Astrocyte of the cerebellum (primary cell): ENCODE results near the gene ZNF219.

Source experiments
- DNase-seq: peaks from one replicate; pipeline ENCODE4 v3.0.0-alpha.2; 2011; ENCODE audit warnings: low read depth
- H3K4me3 ChIP-seq: 2 replicates; pipeline ENCODE4 v1.5.1; 2011; ENCODE audit warnings: mild to moderate bottlenecking, low read depth, low read length, moderate library complexity
- CTCF ChIP-seq: IDR thresholded peaks from 2 replicates; pipeline ENCODE4 v1.5.1; 2012; ENCODE audit warnings: low read length, low read depth, moderate library complexity, mild to moderate bottlenecking; ENCODE audit errors: missing control alignments
- in situ Hi-C: cut with HindIII; loops from 2 replicates; pipeline ENCODE4 v1.10.0; 2017; ENCODE audit warnings: low sequenced_read_pairs

Gene ZNF219

GRCh38 chr14:21055432-21056117 is 42.9 kb downstream of the ZNF219 start:
- no peak overlapping the region for H3K4me3 ChIP-seq
- no peak for DNase-seq
- in situ Hi-C loops = no loop called here
- TF ChIP-seq CTCF = no peak

- no peak for TF ChIP-seq CTCF
- no peak overlapping the region for H3K4me3 ChIP-seq
- in situ Hi-C loops = no loop called here
- DNase-seq = no peak
Measured at GRCh38 chr14:21054768-21055145, 43.7 kb downstream of the ZNF219 start.

- in situ Hi-C loops = no loop called here
- TF ChIP-seq CTCF = no peak
- DNase-seq = no peak
- no peak overlapping the region for H3K4me3 ChIP-seq
Measured at GRCh38 chr14:21054123-21054767, 44.2 kb downstream of the ZNF219 start.

GRCh38 chr14:21053184-21054122 is 45.0 kb downstream of the ZNF219 start:
- no peak for TF ChIP-seq CTCF
- in situ Hi-C loops = no loop called here
- H3K4me3 ChIP-seq = no peak overlapping the region
- DNase-seq = no peak

- DNase-seq = no peak
- H3K4me3 ChIP-seq = no peak overlapping the region
- in situ Hi-C loops = no loop called here
- TF ChIP-seq CTCF = no peak
Measured at GRCh38 chr14:21050597-21050996, 47.9 kb downstream of the ZNF219 start.

GRCh38 chr14:21049271-21049673 is 49.2 kb downstream of the ZNF219 start:
- in situ Hi-C loops = no loop called here
- no peak for TF ChIP-seq CTCF
- no peak for DNase-seq
- H3K4me3 ChIP-seq = no peak overlapping the region
